Measurements from ENCODE around the gene LTB. TPM values are rescaled to one million over a fixed set of nuclear protein-coding genes. Genes with fewer than 3 reads are reported as not detected.

LTB gene
- total RNA-seq, 1 donor from 2014 or later, result 0.57 TPM

DNA sequence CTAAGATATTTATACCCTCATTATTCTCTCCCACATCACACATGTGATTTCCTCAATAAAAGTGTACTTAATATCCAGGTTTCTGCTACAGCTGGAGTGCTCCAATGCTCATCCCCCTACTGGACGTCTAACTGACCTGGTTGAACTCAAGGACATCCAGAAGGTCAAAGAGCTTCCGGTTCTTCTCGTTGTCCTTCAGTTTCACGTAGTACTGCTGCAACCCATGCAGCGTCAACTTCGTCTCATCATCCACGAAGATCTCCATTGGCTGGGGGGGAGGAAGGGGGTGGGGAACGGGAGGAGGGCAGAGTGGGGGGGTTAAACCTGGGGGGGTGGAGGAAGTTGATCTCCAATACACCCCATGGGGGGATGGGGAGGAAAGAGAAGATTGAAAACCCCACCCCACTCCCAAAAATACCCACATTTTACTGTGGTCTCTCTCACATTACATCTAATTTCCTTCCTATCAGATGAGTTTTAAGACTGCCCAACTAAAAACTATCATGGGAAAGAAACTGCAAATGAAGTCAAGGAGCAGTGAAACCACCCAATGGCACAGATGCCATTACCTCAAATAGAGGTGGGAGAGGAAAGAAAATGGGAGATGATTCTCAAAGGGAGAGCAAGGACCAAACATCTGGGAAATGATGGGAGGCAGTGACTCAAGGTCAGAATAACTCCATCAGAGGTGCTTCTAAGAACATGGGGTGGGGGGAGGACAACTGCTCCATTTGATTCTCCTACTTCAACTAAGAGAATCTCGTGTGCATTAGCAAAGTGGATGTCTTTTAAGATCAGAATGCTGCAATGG, 49.4 kb downstream of the LTB start:
- no peaks in the 10 kb centered on the region for H3K27me3 Mint-ChIP-seq
- H3K27ac Mint-ChIP-seq, result peak overlapping the region; percentile 73
- no peak for DNase-seq (ENCODE audit: low spot score, unreplicated experiment)
- peaks cover 8% of the 10 kb centered on the region for H3K4me1 Mint-ChIP-seq (ENCODE audit: low read depth)
- H3K36me3 Mint-ChIP-seq (ENCODE audit: insufficient read depth), result peaks cover 42% of the 10 kb centered on the region
- no peak overlapping the region for H3K4me3 Mint-ChIP-seq (ENCODE audit: low read depth)
- H3K9me3 Mint-ChIP-seq (ENCODE audit: low read depth), result no peaks in the 10 kb centered on the region
- TF ChIP-seq, protein P1, sequence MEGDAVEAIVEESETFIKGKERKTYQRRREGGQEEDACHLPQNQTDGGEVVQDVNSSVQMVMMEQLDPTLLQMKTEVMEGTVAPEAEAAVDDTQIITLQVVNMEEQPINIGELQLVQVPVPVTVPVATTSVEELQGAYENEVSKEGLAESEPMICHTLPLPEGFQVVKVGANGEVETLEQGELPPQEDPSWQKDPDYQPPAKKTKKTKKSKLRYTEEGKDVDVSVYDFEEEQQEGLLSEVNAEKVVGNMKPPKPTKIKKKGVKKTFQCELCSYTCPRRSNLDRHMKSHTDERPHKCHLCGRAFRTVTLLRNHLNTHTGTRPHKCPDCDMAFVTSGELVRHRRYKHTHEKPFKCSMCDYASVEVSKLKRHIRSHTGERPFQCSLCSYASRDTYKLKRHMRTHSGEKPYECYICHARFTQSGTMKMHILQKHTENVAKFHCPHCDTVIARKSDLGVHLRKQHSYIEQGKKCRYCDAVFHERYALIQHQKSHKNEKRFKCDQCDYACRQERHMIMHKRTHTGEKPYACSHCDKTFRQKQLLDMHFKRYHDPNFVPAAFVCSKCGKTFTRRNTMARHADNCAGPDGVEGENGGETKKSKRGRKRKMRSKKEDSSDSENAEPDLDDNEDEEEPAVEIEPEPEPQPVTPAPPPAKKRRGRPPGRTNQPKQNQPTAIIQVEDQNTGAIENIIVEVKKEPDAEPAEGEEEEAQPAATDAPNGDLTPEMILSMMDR (IDR thresholded peaks at IDR 0.05; ENCODE audit: unreplicated experiment), result no peak

DNA sequence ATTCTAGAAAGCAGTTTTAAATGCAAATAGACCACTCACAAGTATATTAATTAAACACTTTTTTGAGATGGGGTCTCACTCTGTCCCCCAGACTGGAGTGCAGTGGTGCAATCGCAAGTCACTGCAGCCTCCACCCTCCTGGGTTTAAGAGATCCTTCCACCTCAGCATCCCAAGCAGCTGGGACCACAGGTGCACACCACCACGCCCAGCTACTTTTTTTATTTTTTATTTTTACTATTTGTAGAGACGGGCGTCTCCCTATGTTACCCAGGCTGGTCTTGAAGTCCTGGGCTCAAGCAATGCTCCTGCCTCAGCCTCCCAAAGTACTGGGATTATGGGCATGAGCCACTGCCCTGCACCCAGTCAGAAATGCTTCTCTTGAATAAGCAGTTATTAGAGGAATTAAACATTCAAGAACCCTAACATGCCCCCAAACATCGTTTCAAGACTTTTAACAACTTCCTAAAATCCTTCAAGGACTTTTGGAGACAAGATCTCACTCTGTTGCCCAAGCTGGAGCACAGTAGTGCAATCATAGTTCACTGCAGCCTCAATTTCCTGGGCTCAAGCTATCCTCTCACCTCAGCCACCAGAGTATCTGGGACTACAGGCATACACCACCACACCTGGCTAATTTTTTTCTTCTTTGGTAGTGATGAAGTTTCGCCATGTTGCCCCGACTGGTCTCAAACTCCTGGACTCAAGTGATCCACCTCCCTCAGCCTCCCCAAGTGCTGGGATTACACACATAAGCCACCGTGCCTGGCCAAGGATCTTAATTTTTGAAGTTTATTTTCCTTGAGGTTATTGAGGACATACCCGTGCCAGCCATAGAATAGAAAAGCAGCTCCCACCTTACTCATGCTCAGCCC, 50.2 kb downstream of the LTB start:
- H3K4me3 Mint-ChIP-seq (ENCODE audit: low read depth), result no peak overlapping the region
- peaks cover 8% of the 10 kb centered on the region for H3K4me1 Mint-ChIP-seq (ENCODE audit: low read depth)
- H3K27ac Mint-ChIP-seq, result peak overlapping the region; percentile 73
- H3K36me3 Mint-ChIP-seq (ENCODE audit: insufficient read depth), result peaks cover 39% of the 10 kb centered on the region
- H3K27me3 Mint-ChIP-seq, result no peaks in the 10 kb centered on the region
- TF ChIP-seq, protein P1 (IDR thresholded peaks at IDR 0.05; ENCODE audit: unreplicated experiment), result no peak
- no peaks in the 10 kb centered on the region for H3K9me3 Mint-ChIP-seq (ENCODE audit: low read depth)
- DNase-seq (ENCODE audit: low spot score, unreplicated experiment), result no peak

DNA sequence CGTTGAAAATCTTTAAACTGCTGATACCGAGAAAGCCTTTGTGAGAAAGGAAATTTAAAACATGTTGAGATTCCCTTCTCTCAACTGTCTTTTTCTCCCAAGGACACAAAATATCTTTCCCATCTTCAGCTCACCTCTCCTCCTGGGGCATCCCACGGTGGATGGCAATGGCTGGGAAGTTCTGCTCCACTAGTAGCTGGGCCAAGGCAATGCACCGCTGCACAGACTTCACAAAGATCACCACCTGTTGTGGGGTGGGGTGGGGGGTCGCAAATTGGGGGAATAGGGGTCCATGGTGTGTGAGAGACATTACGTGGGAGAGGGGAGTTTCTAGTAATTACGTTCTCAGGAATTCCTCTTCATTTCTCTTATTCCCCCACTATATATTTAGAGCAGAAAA, 51.1 kb downstream of the LTB start:
- no peak for DNase-seq (ENCODE audit: low spot score, unreplicated experiment)
- TF ChIP-seq, protein P1 (IDR thresholded peaks at IDR 0.05; ENCODE audit: unreplicated experiment), result no peak
- Mint-ChIP-seq H3K4me1 (ENCODE audit: low read depth) (peaks cover 8% of the 10 kb centered on the region), H3K4me3 (ENCODE audit: low read depth) (no peak overlapping the region), H3K36me3 (ENCODE audit: insufficient read depth) (peaks cover 33% of the 10 kb centered on the region), H3K9me3 (ENCODE audit: low read depth) (no peaks in the 10 kb centered on the region), H3K27me3 (no peaks in the 10 kb centered on the region), H3K27ac (no peak overlapping the region)

DNA sequence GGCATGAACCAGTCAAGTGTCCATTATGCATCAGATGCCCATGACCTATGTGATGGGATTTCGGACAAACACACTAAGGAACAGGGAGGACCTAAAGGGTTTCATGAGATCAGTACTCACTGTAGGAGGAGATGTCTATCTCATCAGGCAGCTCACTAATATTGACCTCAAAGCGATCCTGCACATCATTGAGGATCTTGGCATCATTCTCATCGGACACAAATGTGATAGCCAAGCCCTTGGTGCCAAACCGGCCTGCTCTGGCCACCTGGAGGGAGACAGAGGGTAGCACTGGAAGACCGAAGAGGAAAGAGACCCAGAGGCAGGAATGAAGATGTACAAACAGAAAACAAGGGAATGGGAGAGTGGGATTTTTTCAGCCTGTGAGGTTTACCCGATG, 51.6 kb downstream of the LTB start:
- H3K36me3 Mint-ChIP-seq (ENCODE audit: insufficient read depth), result peaks cover 28% of the 10 kb centered on the region
- TF ChIP-seq, protein P1 (IDR thresholded peaks at IDR 0.05; ENCODE audit: unreplicated experiment), result no peak
- no peak for DNase-seq (ENCODE audit: low spot score, unreplicated experiment)
- H3K9me3 Mint-ChIP-seq (ENCODE audit: low read depth), result no peaks in the 10 kb centered on the region
- H3K27me3 Mint-ChIP-seq, result no peaks in the 10 kb centered on the region
- no peak overlapping the region for H3K4me3 Mint-ChIP-seq (ENCODE audit: low read depth)
- H3K27ac Mint-ChIP-seq, result no peak overlapping the region
- H3K4me1 Mint-ChIP-seq (ENCODE audit: low read depth), result peaks cover 8% of the 10 kb centered on the region

Other genes with a start within 250 kb of the LTB start
- gene HLA-B, start 225.2 kb downstream of the LTB start, total RNA-seq, result 28.2 and 43.4 TPM in 2 replicates
- 8.9 and 10.1 TPM in 2 replicates for gene MICA, start 178.8 kb downstream of the LTB start, total RNA-seq
- gene MICB, start 84.3 kb downstream of the LTB start, total RNA-seq, result 0.43 and 0.95 TPM in 2 replicates
- not detected in 2 replicates for gene MCCD1, start 53.5 kb downstream of the LTB start, total RNA-seq
- gene DDX39B, start 40.4 kb downstream of the LTB start, total RNA-seq, result 766 and 810 TPM in 2 replicates
- 1.5 TPM in 2 replicates for gene ATP6V1G2, start 35.8 kb downstream of the LTB start, total RNA-seq
- gene NFKBIL1, start 34.8 kb downstream of the LTB start, total RNA-seq, result 26.4 and 28.7 TPM in 2 replicates
- not detected in 2 replicates for gene LTA, start 10.1 kb downstream of the LTB start, total RNA-seq
- not detected in 2 replicates for gene TNF, start 6.9 kb downstream of the LTB start, total RNA-seq
- not detected in 2 replicates for gene LST1, start 3.9 kb upstream of the LTB start, total RNA-seq
- not detected in 2 replicates for gene NCR3, start 10.6 kb upstream of the LTB start, total RNA-seq
- 1.7 and 3.1 TPM in 2 replicates for gene AIF1, start 32.8 kb upstream of the LTB start, total RNA-seq
- gene PRRC2A, start 38.3 kb upstream of the LTB start, total RNA-seq, result 272 and 273 TPM in 2 replicates
- gene BAG6, start 70.2 kb upstream of the LTB start, total RNA-seq, result 458 and 471 TPM in 2 replicates
- gene APOM, start 73.5 kb upstream of the LTB start, total RNA-seq, result 7.1 and 7.5 TPM in 2 replicates
- gene C6orf47, start 78.4 kb upstream of the LTB start, total RNA-seq, result 23.6 and 24.1 TPM in 2 replicates
- gene GPANK1, start 82.6 kb upstream of the LTB start, total RNA-seq, result 15.2 and 18.0 TPM in 2 replicates
- 163 and 165 TPM in 2 replicates for gene CSNK2B, start 83.7 kb upstream of the LTB start, total RNA-seq
- gene LY6G5B, start 87.6 kb upstream of the LTB start, total RNA-seq, result 24.8 and 30.6 TPM in 2 replicates
- gene LY6G5C, start 98.6 kb upstream of the LTB start, total RNA-seq, result 4.4 and 6.5 TPM in 2 replicates
- gene ABHD16A, start 120.9 kb upstream of the LTB start, total RNA-seq, result 93.0 and 96.9 TPM in 2 replicates
- gene LY6G6F, start 124.4 kb upstream of the LTB start, total RNA-seq, result not detected in 2 replicates
- not detected in 2 replicates for gene LY6G6D, start 132.9 kb upstream of the LTB start, total RNA-seq
- 0.60 and 1.3 TPM in 2 replicates for gene LY6G6C, start 139.3 kb upstream of the LTB start, total RNA-seq
- gene MPIG6B, start 140.9 kb upstream of the LTB start, total RNA-seq, result not detected in 2 replicates
- 218 and 233 TPM in 2 replicates for gene DDAH2, start 146.9 kb upstream of the LTB start, total RNA-seq
- gene CLIC1, start 154.1 kb upstream of the LTB start, total RNA-seq, result 275 and 286 TPM in 2 replicates
- gene MSH5, start 157.6 kb upstream of the LTB start, total RNA-seq, result 45.0 and 51.3 TPM in 2 replicates
- 8.6 and 11.9 TPM in 2 replicates for gene SAPCD1, start 180.2 kb upstream of the LTB start, total RNA-seq
- 9.5 and 11.6 TPM in 2 replicates for gene VWA7, start 194.9 kb upstream of the LTB start, total RNA-seq
- 85.6 and 92.6 TPM in 2 replicates for gene VARS1, start 213.3 kb upstream of the LTB start, total RNA-seq
- gene LSM2, start 224.5 kb upstream of the LTB start, total RNA-seq, result 80.4 and 82.9 TPM in 2 replicates
- gene HSPA1L, start 232.9 kb upstream of the LTB start, total RNA-seq, result 2.4 and 2.5 TPM in 2 replicates
- 52.5 and 56.6 TPM in 2 replicates for gene HSPA1A, start 233.1 kb upstream of the LTB start, total RNA-seq
- 152 and 165 TPM in 2 replicates for gene HSPA1B, start 245.3 kb upstream of the LTB start, total RNA-seq